Measurements from ENCODE around the gene RCL1. TPM values are rescaled to one million over a fixed set of nuclear protein-coding genes. Genes with fewer than 3 reads are reported as not detected.

RCL1 gene
- total RNA-seq, 1 donor from 2014 or later, result 48.8 TPM

Other genes with a start within 250 kb of the RCL1 start
- gene PLPP6, start 130.7 kb upstream of the RCL1 start, total RNA-seq, result 7.0 TPM
- 3.7 TPM for gene SPATA6L, start 126.5 kb upstream of the RCL1 start, total RNA-seq
- 20.6 TPM for gene CDC37L1, start 113.4 kb upstream of the RCL1 start, total RNA-seq
- 108 TPM for gene AK3, start 51.7 kb upstream of the RCL1 start, total RNA-seq
- gene JAK2, start 192.3 kb downstream of the RCL1 start, total RNA-seq, result 3.9 TPM

Measured in left lobe of liver (tissue), 1 donor.